MCF 10A (cell line): ENCODE measurements around the gene FBLN1. TPM values are rescaled to one million over a fixed set of nuclear protein-coding genes. Genes with fewer than 3 reads are reported as not detected.
"Not testable (repeated sequence)": the region's sequence is repeated elsewhere in the genome, so short reads cannot be mapped to it uniquely, and the experiment has no call there.

Experiments
- BruUV-seq: library from RNA; stranded (reverse); fragments of 400-500 nt; replicated peaks from 2 replicates; lab custom pipeline; 2021; lab: Mats Ljungman, UMichigan
- CTCF ChIA-PET: fragments of 300-600 bp; sonication (Branson Sonifier 250); formaldehyde crosslinking; extraction: SDS; loops from one replicate; lab custom pipeline; 2021; ENCODE audit warnings: antibody characterized with exemption, inconsistent platforms; lab: Yijun Ruan, JAX
- POLR2A ChIA-PET: fragments of 300-600, 350-650 bp; sonication (Branson Sonifier 250); formaldehyde crosslinking; extraction: SDS; loops from one replicate; lab custom pipeline; 2020; ENCODE audit warnings: antibody characterized with exemption, inconsistent platforms; lab: Yijun Ruan, JAX
- DNase-seq: peaks from one replicate; pipeline ENCODE4 v3.0.0-alpha.2; 2018; ENCODE audit not compliant: unreplicated experiment
- H3K27ac Mint-ChIP-seq: one replicate; pipeline ENCODE4 v1.8.0; 2022; ENCODE audit warnings: mild to moderate bottlenecking, low read depth, mixed read lengths; ENCODE audit not compliant: unreplicated experiment
- H3K27me3 Mint-ChIP-seq: one replicate; pipeline ENCODE4 v1.8.0; 2022; ENCODE audit warnings: mixed read lengths; ENCODE audit not compliant: insufficient read depth, unreplicated experiment
- H3K36me3 Mint-ChIP-seq: one replicate; pipeline ENCODE4 v1.8.0; 2022; ENCODE audit warnings: mild to moderate bottlenecking, moderate library complexity, mixed read lengths; ENCODE audit not compliant: insufficient read depth, unreplicated experiment
- H3K4me1 Mint-ChIP-seq: one replicate; pipeline ENCODE4 v1.8.0; 2022; ENCODE audit warnings: mixed read lengths; ENCODE audit not compliant: insufficient read depth, unreplicated experiment
- H3K4me3 Mint-ChIP-seq: one replicate; pipeline ENCODE4 v1.8.0; 2022; ENCODE audit warnings: mild to moderate bottlenecking, moderate library complexity, mixed read lengths; ENCODE audit not compliant: unreplicated experiment
- H3K9me3 Mint-ChIP-seq: one replicate; pipeline ENCODE4 v1.8.0; 2022; ENCODE audit warnings: mixed read lengths; ENCODE audit not compliant: unreplicated experiment
- CTCF ChIP-seq: fragments of 200-600 bp; IDR thresholded peaks from one replicate; pipeline ENCODE4 v1.8.0; 2022; ENCODE audit warnings: antibody characterized with exemption, mild to moderate bottlenecking; ENCODE audit not compliant: unreplicated experiment
- intact Hi-C: fragments of 100-400 bp; cut with micrococcal nuclease; formaldehyde crosslinking; loops from 2 replicates; pipeline ENCODE4 v1.14.1; 2022
- total RNA-seq: library from RNA; stranded (reverse); gene quantifications from 2 replicates; pipeline ENCODE4 v1.2.3, GENCODE V29; 2022

The FBLN1 gene
- total RNA-seq, 1 experiment from 2014 or later: 110 TPM

DNA sequence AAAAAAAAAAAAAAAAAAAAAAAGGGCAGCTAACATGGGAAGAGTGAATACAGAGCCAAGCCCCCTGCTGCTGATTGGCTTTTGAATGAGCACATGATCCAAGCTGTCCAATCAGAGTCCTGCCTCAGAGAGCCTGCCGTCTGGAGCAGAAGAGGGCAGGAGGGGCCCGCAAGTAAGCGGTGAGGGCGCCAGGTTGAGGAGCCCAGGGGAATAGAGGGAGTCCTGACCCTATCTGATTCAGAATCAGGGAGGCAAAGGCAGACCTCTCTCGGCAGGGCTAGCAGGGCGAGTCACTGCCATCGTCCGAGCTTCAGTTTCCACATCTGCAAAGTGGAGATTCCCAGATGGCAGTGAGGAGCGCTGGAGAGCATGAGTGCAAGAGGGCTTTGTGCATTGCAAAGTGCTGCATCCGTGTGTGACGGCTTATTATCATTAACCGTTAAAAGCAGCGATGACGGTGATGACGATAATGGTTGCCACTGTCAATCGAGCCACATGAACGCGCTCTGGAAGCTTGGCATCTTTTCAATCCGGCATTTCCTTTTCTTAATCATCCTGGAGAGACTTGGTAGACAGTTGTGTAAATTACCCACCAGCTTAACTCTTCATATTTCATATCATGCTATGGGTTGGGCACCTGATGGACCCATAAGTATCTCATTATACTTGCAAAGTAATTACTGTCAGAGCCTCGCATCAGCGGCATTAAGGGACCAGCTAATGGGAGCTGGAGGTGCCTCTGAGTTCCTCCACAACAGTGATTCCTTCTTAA lies 100.3 kb downstream of the FBLN1 start:
- Mint-ChIP-seq H3K9me3 (no peaks in the 10 kb centered on the region), H3K27ac (no peak overlapping the region), H3K27me3 (no peaks in the 10 kb centered on the region), H3K4me3 (no peak overlapping the region), H3K4me1 (peaks cover 35% of the 10 kb centered on the region), H3K36me3 (peaks cover 19% of the 10 kb centered on the region)
- no peak for TF ChIP-seq CTCF
- intact Hi-C loops: no loop called here
- CTCF ChIA-PET: interaction anchor here (1.0 to 1.2 kb wide), 2 partner anchors 25 to 42 kb away, joined by 4 to 5 read pairs; no protein-coding TSS in a partner anchor
- DNase-seq: peak; percentile 22
- no TSS peak for BruUV-seq
- POLR2A ChIA-PET: interaction anchor here (0.6 to 1.5 kb wide), 4 partner anchors 9 to 21 kb away, joined by 3 to 4 read pairs (median 3); no protein-coding TSS in a partner anchor

DNA sequence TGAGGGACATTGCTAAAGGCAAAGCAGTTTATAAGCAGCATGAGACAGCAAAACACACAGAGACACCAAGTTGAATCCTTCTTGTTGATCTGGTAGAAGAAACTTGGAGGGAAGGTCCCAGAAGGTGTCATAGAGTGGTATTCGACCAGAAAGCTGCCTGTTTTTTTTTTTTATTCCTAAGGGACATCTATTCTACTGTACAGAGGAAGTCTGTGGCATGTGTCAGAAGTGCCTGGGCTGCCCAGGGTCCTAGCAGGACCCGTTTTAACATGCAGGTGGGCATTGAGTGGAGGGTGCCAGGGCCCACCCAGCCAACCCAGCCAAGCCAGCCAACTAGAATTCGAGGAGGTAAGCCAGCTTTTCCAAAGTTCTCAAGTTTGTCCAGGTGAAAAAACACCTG lies 100.9 kb downstream of the FBLN1 start:
- Mint-ChIP-seq H3K4me3 (no peak overlapping the region), H3K27me3 (no peaks in the 10 kb centered on the region), H3K36me3 (peaks cover 19% of the 10 kb centered on the region), H3K4me1 (peaks cover 39% of the 10 kb centered on the region), H3K27ac (peak overlapping the region; percentile 83), H3K9me3 (no peaks in the 10 kb centered on the region)
- ChIA-PET CTCF (interaction anchor here (1.2 kb wide), 1 partner anchor 42 kb away, joined by 4 read pairs; no protein-coding TSS in a partner anchor), POLR2A (interaction anchor here (1.2 kb wide), 1 partner anchor 13 kb away, joined by 3 read pairs; no protein-coding TSS in a partner anchor)
- intact Hi-C loops: no loop called here
- no TSS peak for BruUV-seq
- no peak for DNase-seq
- no peak for TF ChIP-seq CTCF

DNA sequence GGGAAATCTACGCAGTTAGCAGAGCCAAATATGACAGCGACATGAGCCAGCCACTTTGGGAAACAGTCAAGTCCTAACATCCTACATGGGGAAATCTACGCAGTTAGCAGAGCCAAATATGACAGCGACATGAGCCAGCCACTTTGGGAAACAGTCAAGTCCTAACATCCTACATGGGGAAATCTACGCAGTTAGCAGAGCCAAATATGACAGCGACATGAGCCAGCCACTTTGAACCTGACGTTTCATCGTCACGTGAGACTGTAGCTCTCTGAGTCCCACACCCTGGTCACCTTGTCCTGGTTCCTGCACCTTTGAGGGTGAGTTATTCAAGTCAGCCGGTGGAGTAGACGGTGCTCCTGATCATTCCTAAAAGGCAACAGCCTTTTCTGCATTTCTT lies 105.4 kb downstream of the FBLN1 start:
- BruUV-seq, H3K27ac Mint-ChIP-seq, CTCF ChIA-PET, H3K36me3 Mint-ChIP-seq, DNase-seq, intact Hi-C loops, POLR2A ChIA-PET, H3K27me3 Mint-ChIP-seq, H3K9me3 Mint-ChIP-seq, H3K4me3 Mint-ChIP-seq: not testable (repeated sequence)
- peaks cover 50% of the 10 kb centered on the region for H3K4me1 Mint-ChIP-seq

GRCh38 chr22:45608763-45609180 lies 106.1 kb downstream of the FBLN1 start:
- H3K4me1 Mint-ChIP-seq: peaks cover 43% of the 10 kb centered on the region
- H3K4me3 Mint-ChIP-seq: no peak overlapping the region
- CTCF ChIA-PET: no interaction called here
- H3K36me3 Mint-ChIP-seq: no peaks in the 10 kb centered on the region
- peak; percentile 64 for DNase-seq
- no peak overlapping the region for H3K27ac Mint-ChIP-seq
- no peaks in the 10 kb centered on the region for H3K27me3 Mint-ChIP-seq
- TF ChIP-seq CTCF: no peak
- no peaks in the 10 kb centered on the region for H3K9me3 Mint-ChIP-seq
- POLR2A ChIA-PET: no interaction called here
- BruUV-seq: no TSS peak
- intact Hi-C loops: no loop called here
